K562 (cell line): ENCODE measurements around the gene VPS16. TPM values are rescaled to one million over a fixed set of nuclear protein-coding genes. Genes with fewer than 3 reads are reported as not detected.

Source experiments
- ATAC-seq: fragments of 200-7000 bp; cut with Tn5 transposase; 3 replicates; pipeline ENCODE4 v1.9.1; 2020; ENCODE audit warnings: moderate library complexity
- BruUV-seq: library from RNA; stranded (reverse); fragments of 400-500 nt; replicated peaks from 2 replicates; lab custom pipeline; 2021; lab: Mats Ljungman, UMichigan
- CTCF ChIA-PET: fragments of 300-600 bp; formaldehyde crosslinking; extraction: SDS; loops from one replicate; lab custom pipeline; 2021; ENCODE audit warnings: low intra/inter-chr PET ratio; lab: Yijun Ruan, JAX
- POLR2A ChIA-PET: fragments of 300-600, 350-650 bp; sonication (Branson Sonifier 250); formaldehyde crosslinking; extraction: SDS; loops from one replicate; lab custom pipeline; 2021; ENCODE audit warnings: antibody characterized with exemption, inconsistent platforms; lab: Yijun Ruan, JAX
- DNase-seq, 4 experiments: peaks; one replicate each; pipeline versions ENCODE4 v3.0.0 to v3.0.0-alpha.2; 2011 to 2018; ENCODE audit warnings: low spot score in 3 of 4, mixed read lengths in 3 of 4; ENCODE audit errors: extremely low read depth in 1 of 4
- FAIRE-seq: peaks from 2 replicates; lab custom pipeline; 2011; peaks lifted over from hg19 to GRCh38; lab: Jason Lieb, UNC
- H2AFZ ChIP-seq: 2 replicates; pipeline ENCODE4 v1.6.0; 2011; ENCODE audit warnings: low read depth, low read length, control low read depth, inconsistent platforms
- H3K27ac ChIP-seq: fragments of 200-600 bp; 3 replicates; pipeline ENCODE4 v1.8.0; 2011; ENCODE audit warnings: low read depth, mild to moderate bottlenecking, control low read depth, inconsistent platforms, low read length, moderate library complexity, mixed read lengths; ENCODE audit errors: extremely low read depth
- H3K27me3 ChIP-seq, 2 experiments: fragments of 300-600 bp in 1 of 2; 2 replicates in 1 of 2; 3 replicates in 1 of 2; pipeline versions ENCODE4 v1.6.0 to v1.8.0; 2011; ENCODE audit warnings: inconsistent platforms in 2 of 2, low read length in 2 of 2, mild to moderate bottlenecking in 1 of 2, mixed read lengths in 1 of 2, moderate library complexity in 1 of 2; ENCODE audit not compliant: control insufficient read depth in 2 of 2, insufficient read depth in 2 of 2
- H3K36me3 ChIP-seq: fragments of 300-600 bp; 3 replicates; pipeline ENCODE4 v1.8.0; 2011; ENCODE audit warnings: mild to moderate bottlenecking, low read length, inconsistent platforms; ENCODE audit not compliant: control insufficient read depth, insufficient read depth
- H3K4me1 ChIP-seq, 2 experiments: fragments of 200-600 bp in 1 of 2; replicated peaks in 1 of 2; 2 replicates in 1 of 2; 3 replicates in 1 of 2; pipeline versions ENCODE4 v1.5.1 to v1.8.0; 2011; ENCODE audit warnings: inconsistent platforms in 2 of 2, low read length in 2 of 2, mild to moderate bottlenecking in 1 of 2, mixed read lengths in 1 of 2, moderate library complexity in 1 of 2; ENCODE audit not compliant: control insufficient read depth in 2 of 2, insufficient read depth in 2 of 2
- H3K4me2 ChIP-seq: 2 replicates; pipeline ENCODE4 v1.6.1; 2011; ENCODE audit warnings: low read length, control low read depth, inconsistent platforms, mixed read lengths; ENCODE audit not compliant: insufficient read depth
- H3K4me3 ChIP-seq: fragments of 200-600 bp; sonication (generic), shearing (Covaris generic); 2 replicates; pipeline ENCODE4 v1.5.1; 2016; ENCODE audit warnings: control low read depth, inconsistent platforms
- H3K79me2 ChIP-seq: fragments of 200-600 bp; 3 replicates; pipeline ENCODE4 v1.8.0; 2011; ENCODE audit warnings: low read length, inconsistent platforms; ENCODE audit not compliant: control insufficient read depth, insufficient read depth
- H3K9ac ChIP-seq, 2 experiments: 2 replicates each; pipeline versions ENCODE4 v1.6.0 to v1.6.1; 2011; ENCODE audit warnings: low read depth in 2 of 2, low read length in 2 of 2, control low read depth in 1 of 2, inconsistent platforms in 1 of 2, mild to moderate bottlenecking in 1 of 2, mixed read lengths in 1 of 2; ENCODE audit not compliant: insufficient read depth in 1 of 2
- H3K9me1 ChIP-seq: one replicate; pipeline ENCODE4 v1.6.0; 2011; ENCODE audit warnings: inconsistent platforms, mild to moderate bottlenecking, low read length, moderate library complexity; ENCODE audit not compliant: control insufficient read depth, insufficient read depth
- H3K9me3 ChIP-seq: replicated peaks from 2 replicates; pipeline ENCODE4 v1.5.1; 2011; ENCODE audit warnings: low read depth, low read length, inconsistent platforms; ENCODE audit not compliant: control insufficient read depth, insufficient read depth
- H4K20me1 ChIP-seq: replicated peaks from 2 replicates; pipeline ENCODE4 v1.6.1; 2011; ENCODE audit warnings: low read length, inconsistent platforms, mixed read lengths; ENCODE audit not compliant: control insufficient read depth, insufficient read depth
- ASH1L ChIP-seq: fragments of 450-650 bp; IDR thresholded peaks from 2 replicates; pipeline ENCODE4 v1.6.1; 2018; ENCODE audit warnings: borderline replicate concordance, mild to moderate bottlenecking, low read depth; ENCODE audit not compliant: partially characterized antibody
- GATA2 ChIP-seq: sonication (generic); formaldehyde crosslinking; IDR thresholded peaks from 2 replicates; pipeline ENCODE4 v1.4.0; 2020; ENCODE audit warnings: mild to moderate bottlenecking, missing genetic modification reagents
- HSF4 ChIP-seq: fragments of 250-450 bp; sonication (Bioruptor Pico); IDR thresholded peaks from 2 replicates; pipeline ENCODE4 v2.1.2; 2022; ENCODE audit warnings: mild to moderate bottlenecking, moderate library complexity, borderline replicate concordance
- NCOA1 ChIP-seq: fragments of 450-650 bp; IDR thresholded peaks from 2 replicates; pipeline ENCODE4 v1.6.1; 2016; ENCODE audit warnings: low read depth
- TRIM28 ChIP-seq: fragments of 450-650 bp; IDR thresholded peaks from 2 replicates; pipeline ENCODE4 v1.6.1; 2017
- ZC3H8 ChIP-seq: fragments of 450-650 bp; IDR thresholded peaks from 2 replicates; pipeline ENCODE4 v1.6.1; 2017
- WGBS: fragments of 100-300 bp; shearing (Covaris generic); methylation state at CpG from one replicate; pipeline ENCODE4 v1.1.6; 2016; ENCODE audit warnings: low coverage, mixed read lengths; ENCODE audit not compliant: insufficient coverage; ENCODE audit errors: missing lambda C conversion rate; 5-methylcytosine and 5-hydroxymethylcytosine counted together
- in situ Hi-C: fragments of 300-500 bp; cut with MboI; formaldehyde crosslinking; loops from 4 replicates; pipeline ENCODE4 v1.15.0; 2018; ENCODE audit warnings: inconsistent platforms, mixed read lengths
- intact Hi-C: fragments of 100-400 bp; cut with micrococcal nuclease; formaldehyde crosslinking; loops from 2 replicates; pipeline ENCODE4 v1.14.2; 2022
- polyA plus RNA-seq, 8 experiments: library from polyadenylated mRNA; depleted of rRNA in 4 of 8; stranded (reverse) in 5 of 8; unstranded in 3 of 8; fragments of >200 nt; fragmentation: Nextera tagmentation in 2 of 8; fragmentation: Illumina TruSeq in 1 of 8; extraction: Ambion mirVana in 2 of 8; extraction: Trizol in 1 of 8; gene quantifications; 2 replicates each; pipeline versions ENCODE4 v1.2.1 to v1.2.3, GENCODE V29; 2011 to 2014; ENCODE audit warnings: inconsistent platforms in 1 of 8, missing spikeins in 1 of 8
- total RNA-seq, 7 experiments: library from RNA; depleted of rRNA in 6 of 7; stranded (reverse); fragments of >200 nt in 6 of 7; fragmentation: Illumina TruSeq in 2 of 7; extraction: Trizol in 2 of 7; gene quantifications; 2 replicates each; pipeline versions ENCODE4 v1.2.1 to v1.2.3, GENCODE V29; 2011 to 2021; ENCODE audit warnings: low replicate concordance in 1 of 7
- TF ChIP-seq, protein P1 (sequence below): fragments of 250-450 bp; sonication (Bioruptor Pico); IDR thresholded peaks from 2 replicates; pipeline ENCODE4 v1.9.0; 2021; ENCODE audit warnings: mild to moderate bottlenecking, inconsistent platforms
- TF ChIP-seq, protein P2 (sequence below): fragments of 450-650 bp; conservative IDR thresholded peaks from 2 replicates; pipeline ENCODE4 v1.6.1; 2016; ENCODE audit warnings: missing genetic modification characterization, low read depth, mild to moderate bottlenecking, missing compliant biosample characterization, moderate library complexity

The VPS16 gene
- total and polyA plus RNA-seq, 9 of the 15 experiments (the other 6 are each of a cell fraction or from before 2014, with no cell fraction given) = 6.8 to 24.7 (median 14.0) TPM

DNA sequence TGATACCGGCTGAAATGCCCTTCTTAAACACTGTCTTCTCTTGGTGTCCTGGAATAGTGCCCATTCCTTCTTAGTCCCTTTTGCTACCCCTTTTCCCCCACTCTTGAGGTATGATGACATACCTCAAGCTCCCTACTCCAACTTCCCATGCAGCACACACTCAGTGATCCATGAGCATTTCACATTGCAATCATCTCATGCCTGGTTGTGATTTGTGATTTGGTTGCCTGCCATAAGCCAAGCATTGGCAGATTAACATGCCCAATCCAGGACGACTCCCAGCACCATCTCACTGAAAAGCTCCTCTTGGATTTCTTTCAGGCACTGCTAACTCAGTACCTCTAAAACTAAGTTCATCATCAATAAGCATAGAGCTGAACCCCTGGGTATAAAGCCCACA is 18.0 kb downstream of the VPS16 start:
- Histone ChIP-seq H3K4me1 (no peaks in the 10 kb centered on the region), H3K36me3 (peaks cover 5% of the 10 kb centered on the region; the same call in 2 of the 3 replicates), H3K9ac (no peak overlapping the region), H4K20me1 (no peaks in the 10 kb centered on the region), H3K9me3 (no peaks in the 10 kb centered on the region), H2AFZ (no peak overlapping the region), H3K4me3 (no peak overlapping the region), H3K27ac (no peak overlapping the region), H3K9me1 (no peaks in the 10 kb centered on the region), H3K4me2 (no peak overlapping the region), H3K27me3 (no peaks in the 10 kb centered on the region), H3K79me2 (no peaks in the 10 kb centered on the region)
- intact Hi-C loops = no loop called here
- 45% methylated on average over 2 of the region's 2 CpGs for WGBS
- no TSS peak for BruUV-seq
- ChIA-PET POLR2A (interaction anchor here (1.6 kb wide), 1 partner anchor 8 kb away, joined by 6 read pairs; no protein-coding TSS in a partner anchor), CTCF (no interaction called here)
- DNase-seq = no peak
- ATAC-seq = no peak
- TF ChIP-seq NCOA1 (no peak), ZC3H8 (no peak), HSF4 (CRISPR knock-in tag) (no peak), ASH1L (no peak), TRIM28 (no peak), GATA2 (no peak)
- TF ChIP-seq, protein P1, sequence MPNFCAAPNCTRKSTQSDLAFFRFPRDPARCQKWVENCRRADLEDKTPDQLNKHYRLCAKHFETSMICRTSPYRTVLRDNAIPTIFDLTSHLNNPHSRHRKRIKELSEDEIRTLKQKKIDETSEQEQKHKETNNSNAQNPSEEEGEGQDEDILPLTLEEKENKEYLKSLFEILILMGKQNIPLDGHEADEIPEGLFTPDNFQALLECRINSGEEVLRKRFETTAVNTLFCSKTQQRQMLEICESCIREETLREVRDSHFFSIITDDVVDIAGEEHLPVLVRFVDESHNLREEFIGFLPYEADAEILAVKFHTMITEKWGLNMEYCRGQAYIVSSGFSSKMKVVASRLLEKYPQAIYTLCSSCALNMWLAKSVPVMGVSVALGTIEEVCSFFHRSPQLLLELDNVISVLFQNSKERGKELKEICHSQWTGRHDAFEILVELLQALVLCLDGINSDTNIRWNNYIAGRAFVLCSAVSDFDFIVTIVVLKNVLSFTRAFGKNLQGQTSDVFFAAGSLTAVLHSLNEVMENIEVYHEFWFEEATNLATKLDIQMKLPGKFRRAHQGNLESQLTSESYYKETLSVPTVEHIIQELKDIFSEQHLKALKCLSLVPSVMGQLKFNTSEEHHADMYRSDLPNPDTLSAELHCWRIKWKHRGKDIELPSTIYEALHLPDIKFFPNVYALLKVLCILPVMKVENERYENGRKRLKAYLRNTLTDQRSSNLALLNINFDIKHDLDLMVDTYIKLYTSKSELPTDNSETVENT (CRISPR knock-in tag) = no peak
- TF ChIP-seq, protein P2, sequence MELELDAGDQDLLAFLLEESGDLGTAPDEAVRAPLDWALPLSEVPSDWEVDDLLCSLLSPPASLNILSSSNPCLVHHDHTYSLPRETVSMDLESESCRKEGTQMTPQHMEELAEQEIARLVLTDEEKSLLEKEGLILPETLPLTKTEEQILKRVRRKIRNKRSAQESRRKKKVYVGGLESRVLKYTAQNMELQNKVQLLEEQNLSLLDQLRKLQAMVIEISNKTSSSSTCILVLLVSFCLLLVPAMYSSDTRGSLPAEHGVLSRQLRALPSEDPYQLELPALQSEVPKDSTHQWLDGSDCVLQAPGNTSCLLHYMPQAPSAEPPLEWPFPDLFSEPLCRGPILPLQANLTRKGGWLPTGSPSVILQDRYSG (tag) = no peak
- no peak for FAIRE-seq
- in situ Hi-C loops = no loop called here
